T-helper 2 cell treated with Interferon-gamma antibody and Interleukin-4, amounts not matched to agents 5 μg/mL and 100 μg/mL, for 36 hours (primary cell): Measurements from ENCODE around the gene LDB1.

Source experiments
- DNase-seq: peaks from one replicate; pipeline ENCODE4 v3.0.0; 2021; ENCODE audit warnings: low spot score
- H3K27ac Mint-ChIP-seq: one replicate; pipeline ENCODE4 v1.8.0; 2021; ENCODE audit warnings: mild to moderate bottlenecking, mixed read lengths
- H3K27me3 Mint-ChIP-seq: one replicate; pipeline ENCODE4 v1.8.0; 2021; ENCODE audit warnings: low read depth, mixed read lengths
- H3K36me3 Mint-ChIP-seq: one replicate; pipeline ENCODE4 v1.8.0; 2021; ENCODE audit warnings: low read depth, mixed read lengths
- H3K4me1 Mint-ChIP-seq: one replicate; pipeline ENCODE4 v1.8.0; 2021; ENCODE audit warnings: low read depth, mixed read lengths
- H3K4me3 Mint-ChIP-seq: one replicate; pipeline ENCODE4 v1.8.0; 2022; ENCODE audit warnings: mild to moderate bottlenecking, moderate library complexity, mixed read lengths
- H3K9me3 Mint-ChIP-seq: one replicate; pipeline ENCODE4 v1.8.0; 2021; ENCODE audit warnings: mixed read lengths

The LDB1 gene

GRCh38 chr10:102123223-102123622, 3.1 kb upstream of the LDB1 start:
- Mint-ChIP-seq H3K27me3 (no peaks in the 10 kb centered on the region), H3K36me3 (peaks cover 1% of the 10 kb centered on the region), H3K4me3 (no peak overlapping the region), H3K27ac (no peak overlapping the region), H3K4me1 (peaks cover 21% of the 10 kb centered on the region), H3K9me3 (no peaks in the 10 kb centered on the region)
- no peak for DNase-seq

DNA sequence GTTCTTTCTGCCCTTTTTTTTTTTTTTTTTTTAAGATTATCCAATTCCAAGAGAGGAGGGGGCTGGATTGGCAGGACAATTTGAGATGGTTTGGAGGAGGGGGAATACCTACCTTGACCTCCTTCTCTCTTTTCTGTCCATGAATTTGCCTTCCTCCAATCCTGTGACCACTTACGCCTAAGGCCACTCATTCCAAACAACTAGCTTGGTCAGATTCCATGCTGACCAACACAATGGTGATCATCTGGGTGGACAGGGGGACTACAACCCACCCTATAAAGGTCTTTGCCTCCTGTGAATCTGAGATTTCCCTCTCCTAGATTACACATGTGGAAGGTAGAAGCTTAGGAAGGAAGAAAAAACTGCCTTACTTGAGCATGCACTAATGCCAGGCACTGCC, 2.3 kb upstream of the LDB1 start:
- H3K9me3 Mint-ChIP-seq, result no peaks in the 10 kb centered on the region
- DNase-seq, result no peak
- H3K27ac Mint-ChIP-seq, result no peak overlapping the region
- no peak overlapping the region for H3K4me3 Mint-ChIP-seq
- peaks cover 29% of the 10 kb centered on the region for H3K4me1 Mint-ChIP-seq
- H3K36me3 Mint-ChIP-seq, result peaks cover 1% of the 10 kb centered on the region
- H3K27me3 Mint-ChIP-seq, result no peaks in the 10 kb centered on the region

DNA sequence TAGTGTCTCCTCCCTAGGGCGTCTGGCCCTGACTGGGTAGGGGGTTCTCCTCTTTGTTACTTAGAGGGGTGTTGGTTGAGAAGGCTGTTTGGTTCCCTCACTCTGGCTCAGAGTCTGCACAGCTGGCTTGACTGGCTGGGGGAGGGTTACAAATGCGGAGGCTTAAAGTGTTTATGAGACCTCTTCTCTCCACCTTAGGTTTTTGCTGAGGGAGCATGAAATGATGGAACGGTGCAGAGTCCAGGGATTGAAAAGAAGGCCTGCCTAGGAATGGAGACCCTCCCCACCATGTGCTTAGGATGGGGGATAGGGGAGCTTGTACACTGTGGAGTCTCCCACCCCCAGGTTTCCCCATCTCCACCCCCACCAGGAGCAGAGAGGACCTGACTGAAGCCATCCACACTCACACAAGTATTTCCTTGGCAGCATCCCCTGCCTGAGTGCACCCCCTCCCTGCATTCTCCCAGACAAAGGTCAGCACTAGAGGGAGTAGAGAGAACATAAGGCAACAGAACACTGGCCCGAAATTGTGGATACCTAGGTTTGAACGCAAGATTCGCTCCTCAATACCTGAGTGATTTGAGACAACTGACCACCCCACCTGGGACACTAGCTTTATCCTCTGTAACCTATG, 1.7 kb upstream of the LDB1 start:
- H3K4me3 Mint-ChIP-seq, result peak overlapping the region; percentile 88
- no peaks in the 10 kb centered on the region for H3K9me3 Mint-ChIP-seq
- peaks cover 34% of the 10 kb centered on the region for H3K4me1 Mint-ChIP-seq
- H3K27ac Mint-ChIP-seq, result no peak overlapping the region
- peaks cover 1% of the 10 kb centered on the region for H3K36me3 Mint-ChIP-seq
- no peak for DNase-seq
- H3K27me3 Mint-ChIP-seq, result no peaks in the 10 kb centered on the region

DNA sequence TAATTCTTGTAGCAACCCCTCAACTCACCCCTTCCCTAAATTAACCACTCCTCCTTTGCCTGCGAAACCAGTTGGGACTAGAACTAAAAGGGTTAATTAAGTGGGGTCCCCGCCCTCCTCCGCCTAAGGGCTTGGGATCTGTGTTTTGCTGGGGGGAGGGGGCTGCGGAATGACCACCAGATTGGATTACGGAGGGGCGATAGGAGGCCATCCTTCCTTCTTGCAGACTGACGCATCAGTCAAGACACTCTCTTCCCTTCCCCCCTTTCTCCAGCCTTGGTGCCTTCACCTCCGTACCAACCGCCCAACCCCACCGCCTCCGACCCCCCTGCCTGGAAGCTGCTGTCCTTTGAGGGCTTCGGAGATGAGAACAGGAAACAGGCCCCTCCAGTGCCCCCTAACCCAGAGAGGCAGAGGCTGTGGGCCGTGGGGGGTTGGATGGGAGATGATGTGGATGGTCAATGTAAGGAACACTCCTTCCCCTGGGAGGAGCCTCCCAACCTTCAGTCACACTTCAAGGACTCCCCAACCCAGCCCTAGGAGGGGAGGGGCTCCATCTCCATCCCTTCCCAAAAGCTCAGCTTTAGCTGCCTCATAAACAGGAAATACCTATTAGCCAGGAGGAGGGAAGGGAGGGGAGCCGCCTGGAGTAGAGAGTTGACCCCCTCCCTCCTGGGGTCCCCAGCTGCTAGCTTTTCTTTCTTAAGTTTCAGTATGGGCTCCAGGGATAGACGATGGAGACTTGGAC, 997 bp upstream of the LDB1 start:
- Mint-ChIP-seq H3K9me3 (no peaks in the 10 kb centered on the region), H3K4me3 (peak overlapping the region; percentile 88), H3K36me3 (peaks cover 1% of the 10 kb centered on the region), H3K27ac (peak overlapping the region; percentile 84), H3K4me1 (peaks cover 39% of the 10 kb centered on the region), H3K27me3 (no peaks in the 10 kb centered on the region)
- no peak for DNase-seq

- Mint-ChIP-seq H3K9me3 (no peaks in the 10 kb centered on the region), H3K4me1 (peaks cover 49% of the 10 kb centered on the region), H3K36me3 (peaks cover 1% of the 10 kb centered on the region), H3K27ac (peak overlapping the region; percentile 98), H3K27me3 (no peaks in the 10 kb centered on the region), H3K4me3 (peak overlapping the region; percentile 97)
- peak; percentile 53 for DNase-seq
Observed at GRCh38 chr10:102119417-102120141, 589 bp downstream of the LDB1 start.

GRCh38 chr10:102118867-102119266, 1.3 kb downstream of the LDB1 start:
- Mint-ChIP-seq H3K27ac (peak overlapping the region; percentile 98), H3K27me3 (no peaks in the 10 kb centered on the region)

DNA sequence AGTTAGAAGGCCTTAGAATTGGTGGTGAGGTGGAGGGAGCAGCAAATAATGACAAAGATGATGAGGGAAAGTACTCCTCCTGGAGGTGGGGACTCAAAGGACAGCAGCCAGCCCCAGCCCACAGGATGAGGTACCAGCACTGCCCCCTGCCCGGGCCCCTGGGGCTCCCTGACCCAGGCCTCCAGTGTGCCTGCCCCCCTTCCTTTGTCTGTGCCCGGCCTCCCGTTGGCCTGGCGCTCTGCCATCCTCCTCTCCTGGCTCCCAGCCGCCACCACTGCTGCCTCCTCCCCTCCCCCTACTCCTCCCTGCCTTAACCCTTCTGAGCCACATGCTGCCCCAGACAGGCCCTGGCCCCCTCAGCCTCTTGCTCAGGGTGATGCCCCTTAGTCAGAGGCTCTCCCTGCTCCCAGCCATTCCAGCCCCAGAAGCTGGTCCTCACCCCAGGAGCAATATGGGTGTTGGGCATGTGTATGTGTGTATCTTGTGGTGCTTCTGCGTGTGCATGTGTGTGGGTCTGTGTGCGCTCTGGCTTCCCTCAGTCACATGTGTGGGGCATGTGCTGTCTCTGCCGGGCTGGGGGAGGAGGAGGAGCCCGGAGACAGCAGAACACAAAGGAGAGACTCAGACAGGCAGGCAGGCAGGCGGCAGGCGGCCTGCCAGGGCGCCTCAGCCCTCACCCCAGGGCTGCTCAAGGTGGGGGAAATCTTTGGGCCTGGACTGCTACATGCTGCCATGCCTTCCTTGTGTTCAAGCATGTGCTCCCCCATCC, 2.6 kb downstream of the LDB1 start:
- peak; percentile 65 for DNase-seq
- H3K4me1 Mint-ChIP-seq, result peaks cover 58% of the 10 kb centered on the region
- H3K27me3 Mint-ChIP-seq, result no peaks in the 10 kb centered on the region
- H3K9me3 Mint-ChIP-seq, result no peaks in the 10 kb centered on the region
- peak overlapping the region; percentile 97 for H3K4me3 Mint-ChIP-seq
- peaks cover 9% of the 10 kb centered on the region for H3K36me3 Mint-ChIP-seq
- H3K27ac Mint-ChIP-seq, result peak overlapping the region; percentile 98

More at GRCh38 chr10:102118867-102119266, 1.3 kb downstream of the LDB1 start:
- Mint-ChIP-seq H3K4me3 (peak overlapping the region; percentile 97), H3K4me1 (peaks cover 49% of the 10 kb centered on the region), H3K36me3 (peaks cover 2% of the 10 kb centered on the region), H3K9me3 (no peaks in the 10 kb centered on the region)
- no peak for DNase-seq

- Mint-ChIP-seq H3K4me3 (peak overlapping the region; percentile 94), H3K27me3 (no peaks in the 10 kb centered on the region), H3K27ac (peak overlapping the region; percentile 62), H3K9me3 (no peaks in the 10 kb centered on the region), H3K36me3 (peaks cover 14% of the 10 kb centered on the region), H3K4me1 (peaks cover 60% of the 10 kb centered on the region)
- DNase-seq, result no peak
Observed at GRCh38 chr10:102116656-102117055, 3.5 kb downstream of the LDB1 start.

DNA sequence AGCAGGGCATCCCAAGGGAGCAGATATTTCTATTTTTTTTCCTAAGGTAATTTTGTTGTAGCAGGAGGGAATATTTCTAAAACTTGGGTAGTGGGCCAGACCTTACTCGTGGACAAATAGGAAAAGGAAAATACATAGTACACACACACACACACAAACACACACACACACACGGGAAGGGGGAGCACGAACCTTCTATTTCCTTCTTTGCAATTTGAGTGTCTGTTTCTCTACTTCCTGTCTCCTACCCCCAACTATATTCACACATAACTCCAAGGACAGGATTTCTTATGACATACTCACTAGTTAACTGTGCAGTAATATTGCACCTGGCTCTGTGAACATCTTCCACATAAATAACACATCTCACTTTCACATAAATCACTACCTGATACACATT, 4.4 kb downstream of the LDB1 start:
- Mint-ChIP-seq H3K4me3 (peak overlapping the region; percentile 94), H3K9me3 (no peaks in the 10 kb centered on the region), H3K27me3 (no peaks in the 10 kb centered on the region), H3K36me3 (peaks cover 20% of the 10 kb centered on the region), H3K4me1 (peaks cover 52% of the 10 kb centered on the region), H3K27ac (peak overlapping the region; percentile 94)
- DNase-seq, result no peak

- peaks cover 52% of the 10 kb centered on the region for H3K4me1 Mint-ChIP-seq
- H3K27ac Mint-ChIP-seq, result peak overlapping the region; percentile 94
- H3K4me3 Mint-ChIP-seq, result peak overlapping the region; percentile 94
- H3K27me3 Mint-ChIP-seq, result no peaks in the 10 kb centered on the region
- peak; percentile 78 for DNase-seq
- no peaks in the 10 kb centered on the region for H3K9me3 Mint-ChIP-seq
- H3K36me3 Mint-ChIP-seq, result peaks cover 24% of the 10 kb centered on the region
Observed at GRCh38 chr10:102114861-102115618, 5.1 kb downstream of the LDB1 start.

DNA sequence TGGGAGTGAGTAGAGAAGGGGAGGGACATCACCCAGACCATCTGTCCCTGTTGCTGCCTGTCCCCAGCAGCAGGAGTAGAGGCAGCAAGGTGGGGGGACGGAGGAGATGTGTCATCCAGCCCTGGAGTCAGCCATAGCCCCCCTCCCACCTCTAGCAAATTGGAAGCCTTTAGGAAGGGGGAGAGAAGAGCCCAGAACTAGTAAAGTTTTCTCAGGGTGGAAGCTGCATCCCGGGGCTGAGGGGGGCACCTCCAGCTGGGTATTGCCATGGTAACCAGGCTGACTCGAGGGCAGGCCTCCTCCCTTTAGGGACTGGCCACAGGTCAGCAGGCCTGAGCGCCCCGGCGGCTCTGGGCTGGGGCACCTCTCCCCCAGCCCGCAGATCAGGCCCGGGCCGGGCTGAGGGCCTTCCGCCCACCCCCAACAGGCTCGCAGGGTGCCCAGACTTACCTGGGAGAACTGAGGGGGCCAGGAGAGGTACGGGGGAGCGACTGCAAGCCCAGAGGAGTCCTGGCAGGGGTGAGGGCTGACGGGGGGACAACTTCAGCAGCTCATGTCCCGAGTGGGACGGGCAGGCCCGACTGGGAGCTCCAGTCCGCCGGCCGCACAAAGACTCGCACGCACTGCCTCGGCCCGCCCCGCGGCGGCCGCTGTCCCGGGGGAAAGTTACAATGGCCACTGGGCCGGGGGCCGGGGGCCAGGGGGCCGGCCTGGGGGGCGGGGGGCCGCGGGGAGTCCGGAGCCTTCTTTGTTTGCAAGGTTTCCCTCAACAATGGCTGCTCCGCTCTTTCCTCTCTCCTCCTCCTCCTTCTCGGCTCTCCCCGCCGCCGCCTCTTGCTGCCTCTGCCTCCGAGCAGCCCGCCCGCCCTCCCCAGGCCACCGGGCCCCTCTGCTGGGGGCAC, 6.0 kb downstream of the LDB1 start:
- H3K4me1 Mint-ChIP-seq, result peaks cover 49% of the 10 kb centered on the region
- peak overlapping the region; percentile 94 for H3K27ac Mint-ChIP-seq
- no peaks in the 10 kb centered on the region for H3K9me3 Mint-ChIP-seq
- H3K27me3 Mint-ChIP-seq, result no peaks in the 10 kb centered on the region
- no peak for DNase-seq
- peaks cover 31% of the 10 kb centered on the region for H3K36me3 Mint-ChIP-seq
- peak overlapping the region; percentile 94 for H3K4me3 Mint-ChIP-seq

DNA sequence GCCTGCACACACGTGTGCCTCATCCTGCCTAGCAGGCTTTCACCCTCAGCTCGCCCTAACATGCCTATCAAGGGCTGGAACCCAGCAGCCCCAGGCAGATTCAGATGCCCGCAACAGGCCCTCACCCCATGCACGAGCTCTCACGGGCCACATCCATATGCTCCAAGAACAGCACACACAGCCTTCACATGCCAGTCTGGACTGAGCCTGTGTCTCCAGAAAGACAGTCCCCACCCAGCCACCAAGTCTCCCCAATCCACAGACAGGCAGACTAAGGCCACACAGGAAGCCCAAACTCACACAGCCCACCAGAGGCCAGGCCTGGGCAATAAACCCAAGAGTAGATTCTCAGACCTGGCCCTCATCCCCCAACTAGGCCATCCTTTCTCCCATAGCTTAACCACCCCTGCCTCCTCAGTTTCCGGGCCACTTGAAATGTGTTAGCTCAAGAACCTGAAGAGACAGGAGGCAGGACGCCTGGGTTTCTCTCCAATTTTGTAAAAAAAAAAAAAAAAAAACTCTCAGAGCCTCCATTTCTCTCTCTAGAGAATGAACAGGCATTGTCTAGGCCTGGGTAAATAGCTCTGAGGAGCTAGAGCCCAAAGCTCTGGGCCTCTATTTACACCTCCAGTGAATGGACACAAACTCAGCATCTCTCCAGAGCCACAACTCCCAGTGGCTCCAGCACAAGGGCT, 6.8 kb downstream of the LDB1 start:
- Mint-ChIP-seq H3K27me3 (no peaks in the 10 kb centered on the region), H3K36me3 (peaks cover 38% of the 10 kb centered on the region)

More for the DNA sequence above, 6.8 kb downstream of the LDB1 start:
- no peak for DNase-seq
- Mint-ChIP-seq H3K27ac (peak overlapping the region; percentile 79), H3K9me3 (no peaks in the 10 kb centered on the region), H3K4me1 (peaks cover 42% of the 10 kb centered on the region), H3K4me3 (peak overlapping the region; percentile 82)
